ENCODE measurements around the gene LAMB3.

Gene LAMB3

GRCh38 chr1:209661071-209661470 is 8.8 kb upstream of the LAMB3 start:
- DNase-seq, result no peak

- no peak for DNase-seq
These were observed 7.7 kb upstream of the LAMB3 start for GRCh38 chr1:209659909-209660308.

- no peak for DNase-seq
These were observed 5.7 kb upstream of the LAMB3 start for GRCh38 chr1:209657918-209658317.

GRCh38 chr1:209657140-209657879 is 5.1 kb upstream of the LAMB3 start:
- no peak for DNase-seq

- DNase-seq, result no peak
These were observed 3.4 kb upstream of the LAMB3 start for GRCh38 chr1:209655411-209656231.

- DNase-seq, result no peak
These were observed 1.7 kb upstream of the LAMB3 start for GRCh38 chr1:209653915-209654351.

GRCh38 chr1:209652873-209653401 is 712 bp upstream of the LAMB3 start:
- DNase-seq, result peak in 12 of 14 donors; percentile 2 to 87 (median 78)

GRCh38 chr1:209651138-209651587 is 1.1 kb downstream of the LAMB3 start:
- no peak for DNase-seq

- DNase-seq, result no peak
These were observed 1.8 kb downstream of the LAMB3 start for GRCh38 chr1:209650454-209650853.

- DNase-seq, result no peak
These were observed 3.1 kb downstream of the LAMB3 start for GRCh38 chr1:209648931-209649776.

- DNase-seq, result no peak
These were observed 3.9 kb downstream of the LAMB3 start for GRCh38 chr1:209648346-209648745.

GRCh38 chr1:209647156-209647555 is 5.1 kb downstream of the LAMB3 start:
- no peak for DNase-seq

GRCh38 chr1:209646558-209646957 is 5.7 kb downstream of the LAMB3 start:
- DNase-seq, result no peak

- no peak for DNase-seq
These were observed 6.4 kb downstream of the LAMB3 start for GRCh38 chr1:209645574-209646452.

- DNase-seq, result peak in 13 of 14 donors; percentile 18 to 85 (median 69)
These were observed 8.8 kb downstream of the LAMB3 start for GRCh38 chr1:209643285-209644020.

- peak in 2 of 14 donors; percentile 23 to 25 for DNase-seq
These were observed 9.4 kb downstream of the LAMB3 start for GRCh38 chr1:209642816-209643215.

GRCh38 chr1:209641832-209642172 is 10.4 kb downstream of the LAMB3 start:
- DNase-seq, result peak in 12 of 14 donors; percentile 20 to 89 (median 74)

- DNase-seq, result no peak
These were observed 16.4 kb downstream of the LAMB3 start for GRCh38 chr1:209635850-209636249.

GRCh38 chr1:209634005-209634737 is 18.1 kb downstream of the LAMB3 start:
- no peak for DNase-seq

Measured in C1 segment of cervical spinal cord (tissue), 14 donors.